MG63 (cell line): ENCODE results near the gene ZNF23. TPM values are rescaled to one million over a fixed set of nuclear protein-coding genes. Genes with fewer than 3 reads are reported as not detected.

Source experiments
- total RNA-seq: library from RNA; depleted of rRNA; stranded (reverse); fragments of >200 nt; shearing (Covaris generic); gene quantifications from 2 replicates; pipeline ENCODE4 v1.2.3, GENCODE V29; 2014; ENCODE audit warnings: low replicate concordance; rRNA removed

ZNF23 gene
- total RNA-seq, 1 experiment from 2014 or later: 3.6 TPM

Other genes starting within 250 kb of the ZNF23 start
- gene HYDIN, start 231.5 kb downstream of the ZNF23 start, total RNA-seq: 0.26 and 0.67 TPM in 2 replicates
- 12.6 and 18.0 TPM in 2 replicates for gene CMTR2, start 172.8 kb downstream of the ZNF23 start, total RNA-seq
- gene CALB2, start 103.5 kb downstream of the ZNF23 start, total RNA-seq: 4.1 TPM in 1 of 2 replicates, not detected in the other
- not detected in 2 replicates for gene TLE7, start 20.2 kb downstream of the ZNF23 start, total RNA-seq
- gene ZNF19, start 27.1 kb upstream of the ZNF23 start, total RNA-seq: 0.25 and 1.1 TPM in 2 replicates
- gene CHST4, start 64.2 kb upstream of the ZNF23 start, total RNA-seq: 0.47 TPM in 1 of 2 replicates, not detected in the other
- not detected in 2 replicates for gene TAT, start 114.8 kb upstream of the ZNF23 start, total RNA-seq
- not detected in 2 replicates for gene MARVELD3, start 163.9 kb upstream of the ZNF23 start, total RNA-seq